SK-N-SH (cell line): ENCODE data around the gene MBNL2. TPM values are rescaled to one million over a fixed set of nuclear protein-coding genes. Genes with fewer than 3 reads are reported as not detected.
A peak's percentile ranks its signal among the peaks of the same experiment; 100 is the strongest.

ENCODE experiments used
- CTCF ChIA-PET: fragments of 300-600, 350-600 bp; formaldehyde crosslinking; extraction: SDS; loops from one replicate; lab custom pipeline; 2021; lab: Yijun Ruan, JAX
- POLR2A ChIA-PET: fragments of 350-600 bp; sonication (Branson Sonifier 250); formaldehyde crosslinking; extraction: SDS; loops from one replicate; lab custom pipeline; 2020; ENCODE audit warnings: antibody characterized with exemption, inconsistent platforms; lab: Yijun Ruan, JAX
- DNase-seq: peaks from one replicate; pipeline ENCODE4 v3.0.0; 2012
- H2AFZ ChIP-seq: fragments of 200-600 bp; sonication (generic); 2 replicates; pipeline ENCODE4 v1.8.1; 2016; ENCODE audit warnings: antibody characterized with exemption, mild to moderate bottlenecking, low read depth
- H3F3A ChIP-seq: fragments of 200-600 bp; sonication (generic); replicated peaks from 2 replicates; pipeline ENCODE3; 2016; ENCODE audit warnings: antibody characterized with exemption, mild to moderate bottlenecking; ENCODE audit not compliant: insufficient read depth
- H3K27ac ChIP-seq, 2 experiments: fragments of 200-500 bp in 1 of 2; fragments of 200-600 bp in 1 of 2; sonication (Bioruptor generic) in 1 of 2; sonication (generic), shearing (Covaris generic) in 1 of 2; 2 replicates each; pipeline versions ENCODE4 v1.5.1 to v1.6.1; 2014 to 2016; ENCODE audit warnings: low read depth in 2 of 2, inconsistent platforms in 1 of 2, low read length in 1 of 2, mild to moderate bottlenecking in 1 of 2, mixed read lengths in 1 of 2
- H3K27me3 ChIP-seq: fragments of 200-600 bp; sonication (generic), shearing (Covaris generic); 2 replicates; pipeline ENCODE4 v1.6.1; 2016; ENCODE audit warnings: mixed run types; ENCODE audit not compliant: insufficient read depth
- H3K36me3 ChIP-seq, 2 experiments: fragments of 200-500 bp in 1 of 2; fragments of 200-600 bp in 1 of 2; sonication (Bioruptor generic) in 1 of 2; sonication (generic) in 1 of 2; replicated peaks in 1 of 2; 2 replicates each; pipeline versions ENCODE3 to v1.5.1; 2014 to 2016; ENCODE audit warnings: low read length in 1 of 2, mild to moderate bottlenecking in 1 of 2; ENCODE audit not compliant: insufficient read depth in 2 of 2, control insufficient read depth in 1 of 2
- H3K4me1 ChIP-seq, 2 experiments: fragments of 200-500 bp in 1 of 2; fragments of 200-600 bp in 1 of 2; sonication (Bioruptor generic) in 1 of 2; sonication (generic), shearing (Covaris generic) in 1 of 2; 2 replicates each; pipeline versions ENCODE4 v1.5.1 to v1.6.1; 2014 to 2016; ENCODE audit warnings: low read depth in 1 of 2, low read length in 1 of 2, mixed run types in 1 of 2; ENCODE audit not compliant: insufficient read depth in 2 of 2, control insufficient read depth in 1 of 2
- H3K4me2 ChIP-seq: fragments of 200-600 bp; sonication (generic), shearing (Covaris generic); 2 replicates; pipeline ENCODE4 v1.6.1; 2017; ENCODE audit warnings: mixed run types
- H3K4me3 ChIP-seq, 2 experiments: fragments of 200-500 bp in 1 of 2; fragments of 200-600 bp in 1 of 2; sonication (Bioruptor generic) in 1 of 2; sonication (generic), shearing (Covaris generic) in 1 of 2; 2 replicates each; pipeline versions ENCODE4 v1.5.1 to v1.8.1; 2014 to 2016; ENCODE audit warnings: low read depth in 2 of 2, inconsistent platforms in 1 of 2, low read length in 1 of 2, mild to moderate bottlenecking in 1 of 2, mixed read lengths in 1 of 2, moderate library complexity in 1 of 2
- H3K79me2 ChIP-seq: fragments of 200-600 bp; sonication (generic); 2 replicates; pipeline ENCODE4 v1.8.1; 2017; ENCODE audit warnings: mild to moderate bottlenecking; ENCODE audit not compliant: insufficient read depth
- H3K9ac ChIP-seq: fragments of 200-600 bp; sonication (generic); 2 replicates; pipeline ENCODE4 v1.6.1; 2017; ENCODE audit warnings: mixed run types
- H3K9me2 ChIP-seq: fragments of 200-600 bp; sonication (generic); 2 replicates; pipeline ENCODE4 v1.6.1; 2017; ENCODE audit warnings: mixed run types
- H3K9me3 ChIP-seq: fragments of 200-600 bp; sonication (generic); 2 replicates; pipeline ENCODE4 v1.6.1; 2017; ENCODE audit warnings: mixed run types, mild to moderate bottlenecking, moderate library complexity
- H4K20me1 ChIP-seq: fragments of 200-600 bp; sonication (generic); 2 replicates; pipeline ENCODE4 v1.6.1; 2017; ENCODE audit warnings: mild to moderate bottlenecking, mixed run types; ENCODE audit not compliant: insufficient read depth
- CHD2 ChIP-seq: fragments of 150-350 bp; IDR thresholded peaks from 2 replicates; pipeline ENCODE4 v1.6.1; 2018; ENCODE audit warnings: low read length; ENCODE audit not compliant: partially characterized antibody
- ELF1 ChIP-seq: IDR thresholded peaks from 2 replicates; pipeline ENCODE4 v1.4.0; 2012
- EP300 ChIP-seq, 2 experiments: IDR thresholded peaks; 2 replicates each; pipeline versions ENCODE4 v1.4.0 to v1.6.1; 2012; ENCODE audit warnings: borderline replicate concordance in 1 of 2, low read depth in 1 of 2, low read length in 1 of 2
- FOSL2 ChIP-seq: IDR thresholded peaks from 2 replicates; pipeline ENCODE4 v1.4.0; 2012; ENCODE audit warnings: low read depth, mild to moderate bottlenecking, moderate library complexity, borderline replicate concordance
- FOXJ3 ChIP-seq: sonication (generic); formaldehyde crosslinking; IDR thresholded peaks from 2 replicates; pipeline ENCODE4 v1.5.1; 2020; ENCODE audit warnings: mild to moderate bottlenecking, missing genetic modification reagents
- FOXM1 ChIP-seq: IDR thresholded peaks from 2 replicates; pipeline ENCODE4 v1.4.0; 2012; ENCODE audit warnings: low read depth, mild to moderate bottlenecking
- JUND ChIP-seq: IDR thresholded peaks from 2 replicates; pipeline ENCODE4 v1.4.0; 2012
- MAX ChIP-seq: IDR thresholded peaks from 2 replicates; pipeline ENCODE4 v1.4.0; 2012; ENCODE audit warnings: low read depth
- MEF2A ChIP-seq: IDR thresholded peaks from 2 replicates; pipeline ENCODE4 v1.4.0; 2012; ENCODE audit warnings: low read depth, borderline replicate concordance
- MXI1 ChIP-seq: IDR thresholded peaks from 2 replicates; pipeline ENCODE4 v1.6.1; 2012; ENCODE audit warnings: mild to moderate bottlenecking, low read depth, low read length, improper control_type of control experiment
- NFIC ChIP-seq: IDR thresholded peaks from 2 replicates; pipeline ENCODE4 v1.4.0; 2012; ENCODE audit warnings: borderline replicate concordance
- NRF1 ChIP-seq: IDR thresholded peaks from 2 replicates; pipeline ENCODE4 v1.6.1; 2012; ENCODE audit warnings: low read depth, mild to moderate bottlenecking, low read length
- PBX3 ChIP-seq: IDR thresholded peaks from 2 replicates; pipeline ENCODE4; 2012
- POLR2AphosphoS5 ChIP-seq: IDR thresholded peaks from 2 replicates; pipeline ENCODE4 v1.6.1; 2012; ENCODE audit warnings: low read depth, low read length
- RAD21 ChIP-seq: IDR thresholded peaks from 2 replicates; pipeline ENCODE4 v1.6.1; 2012; ENCODE audit warnings: mild to moderate bottlenecking, low read length
- RCOR1 ChIP-seq: fragments of 150-350 bp; IDR thresholded peaks from 2 replicates; pipeline ENCODE4 v1.6.1; 2017; ENCODE audit warnings: antibody characterized with exemption, low read length
- REST ChIP-seq: IDR thresholded peaks from 2 replicates; pipeline ENCODE4 v1.6.1; 2012; ENCODE audit warnings: mild to moderate bottlenecking, low read depth, low read length, moderate library complexity
- RFX5 ChIP-seq: IDR thresholded peaks from 2 replicates; pipeline ENCODE4 v1.6.1; 2012; ENCODE audit warnings: mild to moderate bottlenecking, improper control_type of control experiment, low read length
- RXRA ChIP-seq: IDR thresholded peaks from 2 replicates; pipeline ENCODE4 v1.4.0; 2012; ENCODE audit warnings: low read depth, mild to moderate bottlenecking, borderline replicate concordance
- TCF12 ChIP-seq: IDR thresholded peaks from 2 replicates; pipeline ENCODE4 v1.4.0; 2012
- USF1 ChIP-seq: IDR thresholded peaks from 2 replicates; pipeline ENCODE4 v1.4.0; 2012; ENCODE audit warnings: low read depth, borderline replicate concordance
- USF2 ChIP-seq: fragments of 150-350 bp; IDR thresholded peaks from 2 replicates; pipeline ENCODE4 v1.6.1; 2017; ENCODE audit warnings: antibody characterized with exemption, low read length, low read depth, borderline replicate concordance
- YY1 ChIP-seq: IDR thresholded peaks from 2 replicates; pipeline ENCODE4 v1.4.0; 2012; ENCODE audit warnings: low read depth, mild to moderate bottlenecking
- WGBS: methylation state at CpG from one replicate; pipeline ENCODE4 v1.1.6; 2017; ENCODE audit warnings: low lambda C conversion rate; 5-methylcytosine and 5-hydroxymethylcytosine counted together
- polyA plus RNA-seq, 3 experiments: library from polyadenylated mRNA; depleted of rRNA; stranded (reverse); fragments of >200 nt; gene quantifications; 2 replicates each; pipeline ENCODE4 v1.2.3, GENCODE V29; 2012

Gene MBNL2
- polyA plus RNA-seq, 1 of the 3 experiments (the other 2 are of a cell fraction), result 24.5 TPM

- 53% methylated on average over 5 of the region's 5 CpGs for WGBS
- Histone ChIP-seq H3K9me2 (no peaks in the 10 kb centered on the region), H3K9ac (peak overlapping the region; percentile 70), H4K20me1 (no peaks in the 10 kb centered on the region), H3K4me2 (peak overlapping the region; percentile 70), H3K9me3 (no peaks in the 10 kb centered on the region), H3K27ac (peak overlapping the region; percentile 74 to 98; a peak in 3 of 4 replicates), H3K36me3 (peaks cover 16 to 37% of the 10 kb centered on the region in 2 experiments), H3K4me1 (peaks cover 12 to 53% of the 10 kb centered on the region in 2 experiments), H2AFZ (no peak overlapping the region), H3K4me3 (no peak overlapping the region), H3F3A (peaks cover 74% of the 10 kb centered on the region), H3K27me3 (no peaks in the 10 kb centered on the region), H3K79me2 (peaks cover 88% of the 10 kb centered on the region)
- CTCF ChIA-PET, result interaction anchor here (1.7 to 1.9 kb wide), 2 partner anchors 71 to 163 kb away, joined by 5 to 6 read pairs; no protein-coding TSS in a partner anchor
- DNase-seq, result no peak
- POLR2A ChIA-PET, result no interaction called here
- TF ChIP-seq EP300 (IDR thresholded peaks at IDR 0.05; ENCODE audit: borderline replicate concordance in 1 of 2, low read depth in 1 of 2, low read length in 1 of 2), result peak in 1 of 2 experiments; percentile 64; a peak in 2 of 4 replicates
- no peak for TF ChIP-seq NRF1
- no peak for TF ChIP-seq CHD2
- no peak for TF ChIP-seq RAD21
- peak; percentile 24; the same call in 1 of the 2 replicates for TF ChIP-seq FOSL2
- no peak for TF ChIP-seq MAX
- TF ChIP-seq ELF1, result no peak
- TF ChIP-seq TCF12, result peak; percentile 57
- TF ChIP-seq MXI1, result no peak
- TF ChIP-seq FOXM1, result no peak
- no peak for TF ChIP-seq MEF2A
- peak; percentile 29; the same call in 1 of the 2 replicates for TF ChIP-seq JUND
- peak; percentile 67; the same call in 1 of the 2 replicates for TF ChIP-seq NFIC
- TF ChIP-seq RCOR1, result no peak
- TF ChIP-seq PBX3, result peak; percentile 40; the same call in 1 of the 2 replicates
- TF ChIP-seq USF1, result no peak
- no peak for TF ChIP-seq FOXJ3 (CRISPR knock-in tag)
- TF ChIP-seq RFX5, result no peak
- no peak for TF ChIP-seq RXRA
- TF ChIP-seq YY1, result no peak
- no peak for TF ChIP-seq USF2
- no peak for TF ChIP-seq REST
- no peak for TF ChIP-seq POLR2AphosphoS5
Measured at GRCh38 chr13:97273341-97273831, 51.3 kb downstream of the MBNL2 start.
